GM12864 (cell line): ENCODE measurements around the gene MFN2.

Experiments
- DNase-seq: peaks from one replicate; pipeline ENCODE4 v3.0.0-alpha.2; 2011; ENCODE audit warnings: low read depth
- H3K4me3 ChIP-seq: 2 replicates; pipeline ENCODE4 v1.5.1; 2011; ENCODE audit warnings: mild to moderate bottlenecking, low read depth, low read length, control low read depth
- TF ChIP-seq, protein P1 (sequence below): IDR thresholded peaks from 2 replicates; pipeline ENCODE4 v1.5.1; 2011; ENCODE audit warnings: low read depth, mild to moderate bottlenecking, moderate library complexity, low read length, control low read depth, inconsistent platforms; ENCODE audit errors: missing control alignments

Gene MFN2

DNA sequence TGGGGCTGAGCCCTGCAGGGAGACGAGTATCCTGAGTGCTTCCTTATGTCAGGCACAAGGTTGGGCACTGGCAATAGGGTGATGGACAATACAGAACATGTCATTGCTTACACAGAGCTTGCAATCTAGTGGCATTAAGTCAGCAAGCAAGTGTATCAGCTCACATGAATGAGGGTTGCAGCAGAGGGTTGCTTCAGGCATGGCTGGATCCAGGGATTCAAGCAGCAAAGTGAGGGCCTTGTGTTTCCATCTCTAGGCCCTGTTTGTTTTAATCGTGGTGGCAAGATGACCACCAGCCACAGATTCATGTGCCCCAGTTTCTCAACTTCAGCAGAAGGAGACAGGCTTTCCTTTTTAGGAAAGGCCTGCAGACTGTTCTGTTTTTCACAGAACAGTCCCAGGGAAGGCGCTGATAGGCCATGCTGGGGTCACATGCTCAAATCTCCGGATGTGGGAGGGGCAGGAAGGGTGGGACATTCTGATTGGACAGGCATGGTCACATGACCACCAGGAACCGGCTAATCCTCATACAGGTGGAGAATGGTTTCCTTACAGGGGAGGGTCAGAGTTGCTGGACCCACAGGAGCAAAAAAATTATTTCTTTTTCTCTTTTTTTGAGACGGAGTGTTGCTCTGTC is 31.3 kb upstream of the MFN2 start:
- no peak for DNase-seq
- TF ChIP-seq, protein P1, sequence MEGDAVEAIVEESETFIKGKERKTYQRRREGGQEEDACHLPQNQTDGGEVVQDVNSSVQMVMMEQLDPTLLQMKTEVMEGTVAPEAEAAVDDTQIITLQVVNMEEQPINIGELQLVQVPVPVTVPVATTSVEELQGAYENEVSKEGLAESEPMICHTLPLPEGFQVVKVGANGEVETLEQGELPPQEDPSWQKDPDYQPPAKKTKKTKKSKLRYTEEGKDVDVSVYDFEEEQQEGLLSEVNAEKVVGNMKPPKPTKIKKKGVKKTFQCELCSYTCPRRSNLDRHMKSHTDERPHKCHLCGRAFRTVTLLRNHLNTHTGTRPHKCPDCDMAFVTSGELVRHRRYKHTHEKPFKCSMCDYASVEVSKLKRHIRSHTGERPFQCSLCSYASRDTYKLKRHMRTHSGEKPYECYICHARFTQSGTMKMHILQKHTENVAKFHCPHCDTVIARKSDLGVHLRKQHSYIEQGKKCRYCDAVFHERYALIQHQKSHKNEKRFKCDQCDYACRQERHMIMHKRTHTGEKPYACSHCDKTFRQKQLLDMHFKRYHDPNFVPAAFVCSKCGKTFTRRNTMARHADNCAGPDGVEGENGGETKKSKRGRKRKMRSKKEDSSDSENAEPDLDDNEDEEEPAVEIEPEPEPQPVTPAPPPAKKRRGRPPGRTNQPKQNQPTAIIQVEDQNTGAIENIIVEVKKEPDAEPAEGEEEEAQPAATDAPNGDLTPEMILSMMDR = no peak
- no peak overlapping the region for H3K4me3 ChIP-seq

DNA sequence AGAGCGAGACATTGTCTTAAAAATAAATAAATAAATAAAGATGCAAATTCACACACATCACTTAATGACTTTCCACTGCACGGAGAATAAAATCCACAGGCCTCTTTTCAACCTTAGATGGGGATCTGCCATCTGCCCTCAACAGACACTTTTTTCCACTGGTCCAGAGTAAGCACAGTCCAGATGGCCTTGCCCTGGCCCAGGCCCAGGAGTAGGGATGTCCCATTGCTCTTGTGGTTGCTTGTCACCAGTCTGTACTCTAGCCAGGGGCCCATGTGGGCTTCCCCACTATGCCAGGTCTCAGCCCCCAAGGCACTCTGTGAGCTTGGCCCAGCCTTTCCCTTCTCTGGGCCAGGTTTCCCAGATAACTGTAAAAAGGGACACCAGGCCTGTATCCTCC is 28.3 kb upstream of the MFN2 start:
- DNase-seq = no peak
- TF ChIP-seq, protein P1 = no peak
- no peak overlapping the region for H3K4me3 ChIP-seq

DNA sequence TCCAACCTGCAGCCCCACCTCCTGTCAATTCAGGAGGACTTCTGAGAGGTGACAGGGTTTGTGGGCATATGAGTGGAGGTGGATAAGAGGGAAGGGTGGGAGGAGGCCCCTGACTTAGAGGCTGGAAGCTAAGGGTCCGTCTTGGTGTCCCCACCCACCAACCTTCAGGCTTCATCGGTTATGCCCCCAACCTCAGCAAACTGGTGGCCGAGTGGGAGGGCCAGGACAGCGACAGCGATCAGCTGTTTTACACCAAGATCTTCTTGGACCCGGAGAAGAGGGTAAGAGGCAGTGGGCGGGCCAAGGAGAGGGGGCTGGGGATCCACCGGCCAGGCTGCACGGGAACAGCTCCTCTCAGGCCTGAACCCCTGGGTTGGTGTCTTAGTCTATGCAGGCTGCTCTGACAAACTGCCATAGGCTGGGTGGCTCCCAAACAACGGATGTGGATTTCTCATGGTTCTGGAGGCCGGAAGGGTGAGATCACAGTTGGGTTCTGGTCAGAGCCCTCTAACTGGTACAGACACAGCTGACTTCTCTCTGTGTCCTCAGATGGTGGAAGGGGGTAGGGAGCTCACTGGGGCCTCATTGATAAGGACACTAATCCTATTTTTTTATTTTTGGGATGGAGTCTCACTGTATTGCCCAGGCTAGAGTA is 27.7 kb upstream of the MFN2 start:
- H3K4me3 ChIP-seq = no peak overlapping the region
- DNase-seq = no peak
- TF ChIP-seq, protein P1 = no peak

DNA sequence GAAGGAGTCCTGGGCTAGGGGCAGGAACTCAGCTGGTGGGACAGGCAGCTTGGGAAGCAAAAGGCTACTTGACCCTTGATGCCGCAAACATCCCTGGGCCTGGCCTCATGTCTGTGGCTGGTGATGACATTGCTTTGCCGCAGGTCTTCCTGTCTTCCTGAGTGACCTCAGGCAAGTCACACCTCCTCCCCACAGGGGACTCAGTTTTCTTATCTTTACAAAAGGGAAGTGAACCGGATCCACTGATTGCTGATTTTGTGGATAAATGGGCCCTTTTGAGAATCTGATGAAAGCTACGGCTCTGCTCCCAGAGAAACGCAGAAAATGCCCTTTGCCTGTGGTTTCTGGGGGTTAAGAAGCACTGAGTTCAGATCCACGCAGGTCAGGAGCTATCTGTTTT is 25.0 kb upstream of the MFN2 start:
- no peak for DNase-seq
- TF ChIP-seq, protein P1 = no peak

DNA sequence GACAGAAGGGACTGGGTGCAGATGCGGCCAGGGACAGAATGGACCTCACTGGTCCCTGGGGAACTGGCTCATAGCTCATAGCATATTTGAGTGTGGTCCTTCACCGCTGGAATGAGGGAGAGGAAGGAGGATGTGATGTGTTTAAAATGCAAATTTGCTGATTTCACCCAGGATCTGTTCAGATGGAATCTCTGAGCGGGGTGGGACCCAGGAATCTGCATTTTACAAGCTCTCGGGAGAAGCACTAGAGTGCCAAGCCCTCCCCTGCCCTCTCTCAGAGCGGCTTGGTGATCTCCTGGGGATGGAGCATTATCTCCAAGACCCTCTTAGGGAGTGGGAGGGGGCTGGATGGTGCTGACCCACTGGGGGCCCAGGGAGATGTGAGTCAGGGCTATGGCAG is 22.8 kb upstream of the MFN2 start:
- no peak overlapping the region for H3K4me3 ChIP-seq
- DNase-seq = no peak
- TF ChIP-seq, protein P1 = no peak

More for the DNA sequence above, 25.0 kb upstream of the MFN2 start:
- H3K4me3 ChIP-seq = no peak overlapping the region

DNA sequence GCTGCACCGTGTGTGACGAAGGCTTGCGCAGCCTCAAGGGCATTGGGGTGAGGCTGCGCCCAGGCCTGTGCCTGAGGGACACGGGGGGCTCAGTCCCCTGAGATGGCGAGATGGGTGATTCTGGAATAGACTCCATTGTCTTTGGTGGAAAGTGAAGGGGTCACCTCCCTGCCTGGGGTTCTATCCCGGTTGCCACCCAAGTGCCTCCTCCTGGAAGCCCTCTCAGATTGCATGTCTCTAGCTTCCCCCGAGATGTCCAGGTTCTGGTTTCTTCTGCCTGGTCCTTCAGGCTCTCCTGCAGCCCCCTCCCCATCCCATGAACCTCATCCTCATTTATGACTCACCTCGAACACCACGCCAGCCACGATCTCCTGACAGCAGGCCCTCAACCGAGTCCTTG is 22.3 kb upstream of the MFN2 start:
- H3K4me3 ChIP-seq = no peak overlapping the region
- TF ChIP-seq, protein P1 = no peak
- no peak for DNase-seq

DNA sequence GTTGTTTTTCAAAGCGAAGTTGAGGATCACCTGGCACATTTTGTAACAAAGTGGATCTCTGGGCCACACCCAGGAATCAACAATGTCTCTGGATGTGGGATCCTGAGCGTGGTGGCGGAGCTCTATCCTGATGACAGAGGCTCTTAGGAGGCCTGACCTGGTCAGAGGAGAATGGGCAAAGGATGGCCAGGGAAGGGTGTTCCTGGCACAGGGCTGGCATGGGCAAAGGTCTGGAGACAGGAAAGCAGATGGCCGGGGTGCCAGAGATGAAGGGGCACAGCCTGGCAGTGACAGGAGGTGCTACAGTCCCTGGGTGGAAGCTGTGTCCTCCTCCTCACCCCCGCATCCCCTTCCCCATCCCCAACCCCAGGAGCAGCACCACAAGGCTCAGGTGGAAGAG is 20.0 kb upstream of the MFN2 start:
- TF ChIP-seq, protein P1 = no peak
- no peak overlapping the region for H3K4me3 ChIP-seq
- DNase-seq = no peak
